ENCODE results near the gene GPR161. TPM values are rescaled to one million over a fixed set of nuclear protein-coding genes. Genes with fewer than 3 reads are reported as not detected.

The GPR161 gene
- total and polyA plus RNA-seq, 9 donors = 7.4 to 23.4 (median 16.1) TPM

DNA sequence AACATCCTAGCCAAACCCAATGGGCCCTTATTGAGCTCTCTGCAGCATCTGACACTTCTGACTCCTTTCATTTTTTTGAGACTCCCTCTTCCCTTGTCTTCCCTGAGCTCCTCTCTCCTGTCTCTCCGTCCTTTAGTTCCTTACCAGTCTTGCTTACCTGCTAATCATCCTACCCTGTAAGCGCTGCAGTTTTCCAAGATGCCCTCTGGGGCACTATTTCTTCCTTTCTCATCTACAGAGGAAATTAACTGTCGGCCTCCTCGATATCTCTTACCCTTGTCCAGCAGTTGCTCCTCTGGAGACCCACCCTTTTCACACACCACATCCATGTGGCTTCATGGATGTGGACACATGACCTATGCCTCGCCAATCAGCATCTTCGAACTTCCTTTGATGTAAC is 6.8 kb downstream of the GPR161 start:
- intact Hi-C loops (cut with DNase I) = loop anchor here in 1 of 4 donors (10.0 kb wide), 1 partner anchor 45 kb away; no protein-coding TSS in a partner anchor
- H3K27ac ChIP-seq = no peak overlapping the region
- WGBS, 3 donors = 94 to 95% (median 94%) methylated on average over 6 of the region's 6 CpGs

DNA sequence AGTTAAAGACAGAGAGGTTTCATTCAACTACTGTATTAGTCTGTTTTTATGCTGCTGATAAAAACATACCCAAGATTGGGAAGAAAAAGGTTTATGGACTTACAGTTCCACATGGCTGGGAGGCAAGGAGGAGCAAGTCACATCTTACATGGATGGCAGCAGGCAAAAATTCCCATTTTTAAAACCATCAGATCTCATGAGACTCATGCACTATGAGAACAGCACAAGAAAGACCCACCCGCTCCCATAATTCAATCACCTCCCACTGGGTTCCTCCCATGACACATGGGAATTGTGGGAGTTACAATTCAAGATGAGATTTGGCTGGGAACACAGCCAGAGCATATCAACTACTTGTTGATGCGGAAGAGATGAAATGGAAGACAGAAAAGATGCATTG is 9.2 kb downstream of the GPR161 start:
- Histone ChIP-seq H3K4me1 (ENCODE audit: insufficient read depth) (no peaks in the 10 kb centered on the region), H3K36me3 (no peaks in the 10 kb centered on the region), H3K27me3 (no peaks in the 10 kb centered on the region), H3K9me3 (peaks cover 0 to 3% of the 10 kb centered on the region in 2 donors), H3K4me3 (no peak overlapping the region), H3K27ac (no peak overlapping the region)
- intact Hi-C loops (cut with DNase I) = no loop called here
- 93 to 97% (median 94%) methylated on average over 2 of the region's 2 CpGs for WGBS, 3 donors
- no peak for DNase-seq
- TF ChIP-seq POLR2A (IDR thresholded peaks at IDR 0.05) (no peak), EP300 (IDR thresholded peaks at IDR 0.05) (no peak)
- TF ChIP-seq, protein P1, sequence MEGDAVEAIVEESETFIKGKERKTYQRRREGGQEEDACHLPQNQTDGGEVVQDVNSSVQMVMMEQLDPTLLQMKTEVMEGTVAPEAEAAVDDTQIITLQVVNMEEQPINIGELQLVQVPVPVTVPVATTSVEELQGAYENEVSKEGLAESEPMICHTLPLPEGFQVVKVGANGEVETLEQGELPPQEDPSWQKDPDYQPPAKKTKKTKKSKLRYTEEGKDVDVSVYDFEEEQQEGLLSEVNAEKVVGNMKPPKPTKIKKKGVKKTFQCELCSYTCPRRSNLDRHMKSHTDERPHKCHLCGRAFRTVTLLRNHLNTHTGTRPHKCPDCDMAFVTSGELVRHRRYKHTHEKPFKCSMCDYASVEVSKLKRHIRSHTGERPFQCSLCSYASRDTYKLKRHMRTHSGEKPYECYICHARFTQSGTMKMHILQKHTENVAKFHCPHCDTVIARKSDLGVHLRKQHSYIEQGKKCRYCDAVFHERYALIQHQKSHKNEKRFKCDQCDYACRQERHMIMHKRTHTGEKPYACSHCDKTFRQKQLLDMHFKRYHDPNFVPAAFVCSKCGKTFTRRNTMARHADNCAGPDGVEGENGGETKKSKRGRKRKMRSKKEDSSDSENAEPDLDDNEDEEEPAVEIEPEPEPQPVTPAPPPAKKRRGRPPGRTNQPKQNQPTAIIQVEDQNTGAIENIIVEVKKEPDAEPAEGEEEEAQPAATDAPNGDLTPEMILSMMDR (IDR thresholded peaks at IDR 0.05) = no peak

More for the DNA sequence above, 6.8 kb downstream of the GPR161 start:
- TF ChIP-seq, protein P1 (IDR thresholded peaks at IDR 0.05) = no peak
- TF ChIP-seq EP300 (IDR thresholded peaks at IDR 0.05) = no peak
- no peak for TF ChIP-seq POLR2A (IDR thresholded peaks at IDR 0.05)
- peaks cover 0 to 3% of the 10 kb centered on the region in 2 donors for H3K9me3 ChIP-seq
- H3K4me3 ChIP-seq = no peak overlapping the region
- DNase-seq = no peak
- H3K36me3 ChIP-seq = no peaks in the 10 kb centered on the region
- no peaks in the 10 kb centered on the region for H3K27me3 ChIP-seq
- peaks cover under 1% of the 10 kb centered on the region for H3K4me1 ChIP-seq (ENCODE audit: insufficient read depth)

DNA sequence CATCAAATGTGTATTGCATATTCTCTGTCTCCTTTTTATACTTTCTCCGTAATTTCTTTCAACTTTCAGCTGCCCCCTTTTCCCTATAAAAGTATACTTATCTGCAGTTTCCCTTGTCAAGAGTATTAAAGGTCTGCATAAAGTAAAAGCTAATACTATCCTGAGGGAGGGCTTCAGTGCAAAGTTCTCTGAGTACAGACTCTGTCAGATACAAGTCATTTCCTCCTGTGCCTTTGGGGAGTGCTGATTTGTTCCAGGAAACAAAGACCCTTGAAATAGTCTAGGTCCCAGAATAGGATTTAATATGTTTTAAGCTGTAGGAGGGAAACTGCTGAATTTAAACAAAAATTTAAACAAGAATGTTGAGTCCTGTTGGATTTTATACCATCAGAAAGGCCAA is 11.7 kb downstream of the GPR161 start:
- peaks cover 0 to 3% of the 10 kb centered on the region in 2 donors for H3K9me3 ChIP-seq
- H3K27ac ChIP-seq = no peak overlapping the region
- H3K4me3 ChIP-seq = no peak overlapping the region
- no peak for DNase-seq
- WGBS, 3 donors = 93 to 100% (median 94%) methylated on average over 1 of the region's 1 CpG
- intact Hi-C loops (cut with DNase I) = no loop called here
- H3K36me3 ChIP-seq = no peaks in the 10 kb centered on the region
- peaks cover 11% of the 10 kb centered on the region for H3K4me1 ChIP-seq (ENCODE audit: insufficient read depth)
- no peaks in the 10 kb centered on the region for H3K27me3 ChIP-seq
- TF ChIP-seq, protein P1 (IDR thresholded peaks at IDR 0.05) = no peak
- no peak for TF ChIP-seq POLR2A (IDR thresholded peaks at IDR 0.05)
- TF ChIP-seq EP300 (IDR thresholded peaks at IDR 0.05) = no peak

DNA sequence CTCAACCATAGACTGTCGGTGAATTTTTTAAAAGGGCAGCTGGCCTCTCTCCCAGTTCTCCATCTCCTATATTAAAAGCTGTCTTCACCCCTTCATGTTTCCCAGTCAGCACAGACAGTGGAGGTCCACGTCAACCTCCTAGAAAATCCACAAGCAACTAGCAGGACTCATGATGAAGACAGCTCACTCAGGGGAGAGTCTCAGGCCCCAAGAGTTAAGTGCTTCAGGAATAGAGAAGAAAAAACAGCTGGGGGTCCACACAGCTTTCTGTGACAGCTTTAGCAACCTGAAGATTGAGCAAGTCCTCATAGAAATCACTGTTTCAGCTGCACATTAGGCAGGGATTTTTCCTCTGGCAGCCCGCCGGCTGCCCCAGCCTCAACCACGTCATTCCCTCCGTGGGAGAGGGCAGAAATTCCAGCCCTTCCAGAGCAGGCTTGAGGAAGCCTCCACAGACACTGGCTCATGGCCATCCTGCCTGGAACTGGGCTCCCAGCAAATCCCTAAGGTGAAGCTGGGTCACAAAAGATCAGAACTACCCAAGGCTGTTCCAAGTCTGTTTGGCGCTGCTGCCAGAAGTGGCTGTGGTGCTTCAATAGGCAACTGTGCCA is 15.2 kb downstream of the GPR161 start:
- peaks cover 11% of the 10 kb centered on the region for H3K4me1 ChIP-seq (ENCODE audit: insufficient read depth)
- no peaks in the 10 kb centered on the region for H3K27me3 ChIP-seq
- H3K36me3 ChIP-seq = no peaks in the 10 kb centered on the region
- H3K27ac ChIP-seq = peak overlapping the region; percentile 2 to 67
- no peaks in the 10 kb centered on the region for H3K9me3 ChIP-seq
- TF ChIP-seq POLR2A (IDR thresholded peaks at IDR 0.05) (no peak), EP300 (IDR thresholded peaks at IDR 0.05) (no peak)
- TF ChIP-seq, protein P1 (IDR thresholded peaks at IDR 0.05) = no peak
- DNase-seq = peak; percentile 88 to 95 (median 92)
- 2 to 14% (median 4%) methylated on average over 7 of the region's 7 CpGs for WGBS, 3 donors
- intact Hi-C loops (cut with DNase I) = no loop called here
- no peak overlapping the region for H3K4me3 ChIP-seq
